HG03103 (cell line): ENCODE measurements around the gene ZNF213.
"Not testable (repeated sequence)": the region's sequence is repeated elsewhere in the genome, so short reads cannot be mapped to it uniquely, and the experiment has no call there.

ENCODE experiments used
- ATAC-seq: cut with Tn5 transposase; IDR thresholded peaks from one replicate; pipeline ENCODE4 v1.9.1; 2021; ENCODE audit warnings: low read depth; ENCODE audit not compliant: unreplicated experiment

ZNF213 gene

GRCh38 chr16:3168729-3169128, 33.9 kb downstream of the ZNF213 start:
- not testable (repeated sequence) for ATAC-seq

- no peak for ATAC-seq
These were observed 35.8 kb downstream of the ZNF213 start for GRCh38 chr16:3170440-3171180.

- ATAC-seq, result no peak
These were observed 36.5 kb downstream of the ZNF213 start for GRCh38 chr16:3171181-3171854.

GRCh38 chr16:3171855-3172593, 37.2 kb downstream of the ZNF213 start:
- ATAC-seq, result no peak

- no peak for ATAC-seq
These were observed 39.2 kb downstream of the ZNF213 start for GRCh38 chr16:3173892-3174617.

GRCh38 chr16:3174618-3175148, 39.9 kb downstream of the ZNF213 start:
- ATAC-seq, result no peak

DNA sequence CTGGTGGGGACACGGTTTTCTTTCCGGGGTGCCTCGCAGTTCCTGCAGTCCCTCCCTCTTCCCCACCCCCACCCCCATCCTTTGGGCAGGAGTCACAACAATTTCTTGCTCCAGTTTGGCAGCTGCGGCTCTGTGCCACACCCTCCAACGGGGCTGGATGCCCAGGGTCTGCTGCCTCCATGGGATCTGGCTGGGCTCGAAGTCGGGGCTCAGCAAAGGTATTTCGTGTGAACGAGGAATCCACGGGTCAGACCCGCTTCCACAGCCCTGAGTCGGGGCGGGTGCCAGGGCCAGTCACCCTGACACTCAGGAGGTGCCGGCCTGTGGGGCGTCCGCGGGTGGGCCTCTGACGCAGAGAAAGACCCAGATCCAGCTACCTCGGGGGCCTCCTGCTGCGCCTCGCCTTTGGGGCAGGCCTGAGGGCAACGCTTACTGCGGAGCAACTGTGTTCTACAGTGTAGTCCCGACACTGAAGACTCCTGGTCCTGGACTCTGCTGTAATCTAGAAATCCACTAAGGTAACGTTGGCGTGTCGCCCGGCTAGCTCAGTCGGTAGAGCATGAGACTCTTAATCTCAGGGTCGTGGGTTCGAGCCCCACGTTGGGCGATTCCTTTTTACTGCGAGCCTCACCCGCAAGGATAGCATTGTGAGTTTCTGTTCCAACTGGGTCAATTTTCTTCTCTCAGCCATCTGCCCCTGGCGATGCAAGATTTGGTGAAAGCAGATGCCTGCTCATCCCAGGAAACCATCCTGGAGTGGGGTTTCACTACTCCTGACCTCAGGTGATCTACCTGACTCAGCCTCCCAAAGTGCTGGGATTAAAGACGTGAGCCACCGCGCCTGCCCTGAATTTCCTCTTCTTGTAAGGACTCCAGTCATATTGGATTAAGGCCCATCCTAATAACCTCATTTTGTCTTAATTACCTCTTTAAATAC, 40.6 kb downstream of the ZNF213 start:
- ATAC-seq, result no peak

GRCh38 chr16:3179651-3180050, 44.8 kb downstream of the ZNF213 start:
- no peak for ATAC-seq

- no peak for ATAC-seq
These were observed 45.6 kb downstream of the ZNF213 start for GRCh38 chr16:3180445-3180878.

- not testable (repeated sequence) for ATAC-seq
These were observed 47.4 kb downstream of the ZNF213 start for GRCh38 chr16:3182293-3182607.

- ATAC-seq, result no peak
These were observed 48.0 kb downstream of the ZNF213 start for GRCh38 chr16:3182608-3183444.

DNA sequence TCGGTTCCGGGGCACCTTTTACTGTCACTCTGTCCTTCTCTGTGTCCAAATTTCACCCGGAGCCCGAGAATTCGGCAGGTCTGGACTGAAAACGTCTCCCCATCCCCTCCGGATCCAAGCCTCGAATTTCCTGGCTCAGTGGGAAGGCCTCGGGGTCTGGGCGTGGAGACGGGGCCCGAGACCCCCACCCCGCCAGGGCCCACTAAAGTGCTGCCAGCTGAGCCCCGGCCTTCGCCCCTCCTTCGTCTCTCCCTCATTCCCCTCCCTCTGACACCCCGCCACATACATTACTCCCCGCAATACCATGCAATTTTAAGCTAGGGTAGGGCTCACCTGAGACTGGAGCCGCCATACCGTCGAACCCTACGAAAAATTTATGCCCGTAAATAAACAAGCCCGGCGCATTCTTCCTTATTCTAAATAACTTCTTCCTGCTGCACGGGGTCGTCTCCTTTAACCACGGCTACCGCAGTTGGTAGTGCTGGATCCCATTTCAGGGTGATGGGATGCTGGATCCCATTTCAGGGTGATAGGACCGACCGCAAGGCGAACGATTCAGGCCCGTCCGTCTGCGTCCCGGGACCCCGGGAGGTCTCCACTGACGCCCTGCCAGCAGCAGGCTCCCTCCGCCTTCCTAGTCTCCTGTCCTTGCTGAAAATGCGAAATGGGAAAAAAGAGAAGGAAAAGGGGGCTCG, 48.8 kb downstream of the ZNF213 start:
- ATAC-seq, result no peak

DNA sequence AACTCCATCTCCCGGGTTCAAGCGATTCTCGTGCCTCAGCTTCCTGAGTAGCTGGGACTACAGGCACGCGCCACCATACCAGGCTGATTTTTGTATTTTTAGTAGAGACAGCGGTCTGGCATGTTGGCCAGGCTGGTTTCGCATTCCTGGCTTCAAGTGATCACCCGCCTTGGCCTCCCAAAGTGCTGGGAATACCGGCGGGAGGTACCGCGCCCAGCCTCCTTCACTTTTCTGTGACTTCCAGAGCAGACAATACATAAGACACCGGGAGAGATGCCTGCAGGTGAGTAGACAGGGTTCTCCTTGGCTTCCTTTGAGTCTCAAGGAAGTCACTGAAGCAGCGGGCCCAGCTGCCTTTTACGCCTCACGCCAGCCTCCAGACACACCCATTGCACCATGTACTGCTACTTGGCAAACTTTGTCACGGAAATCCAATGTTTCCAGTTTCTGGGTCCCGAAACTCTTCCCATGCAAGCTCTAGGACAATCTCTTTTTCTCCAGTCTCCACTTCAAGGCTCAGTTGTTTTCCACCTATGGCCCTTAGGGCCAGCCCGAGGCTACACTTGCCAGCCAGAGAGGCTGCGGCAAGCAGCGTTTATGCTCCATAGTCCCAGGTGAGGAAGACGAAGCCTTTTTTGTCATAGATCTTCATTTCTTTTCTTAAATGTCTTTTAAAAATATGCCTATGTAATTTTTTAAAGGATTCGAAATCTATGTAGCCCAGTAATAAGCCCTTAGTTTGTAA, 52.3 kb downstream of the ZNF213 start:
- ATAC-seq, result no peak

DNA sequence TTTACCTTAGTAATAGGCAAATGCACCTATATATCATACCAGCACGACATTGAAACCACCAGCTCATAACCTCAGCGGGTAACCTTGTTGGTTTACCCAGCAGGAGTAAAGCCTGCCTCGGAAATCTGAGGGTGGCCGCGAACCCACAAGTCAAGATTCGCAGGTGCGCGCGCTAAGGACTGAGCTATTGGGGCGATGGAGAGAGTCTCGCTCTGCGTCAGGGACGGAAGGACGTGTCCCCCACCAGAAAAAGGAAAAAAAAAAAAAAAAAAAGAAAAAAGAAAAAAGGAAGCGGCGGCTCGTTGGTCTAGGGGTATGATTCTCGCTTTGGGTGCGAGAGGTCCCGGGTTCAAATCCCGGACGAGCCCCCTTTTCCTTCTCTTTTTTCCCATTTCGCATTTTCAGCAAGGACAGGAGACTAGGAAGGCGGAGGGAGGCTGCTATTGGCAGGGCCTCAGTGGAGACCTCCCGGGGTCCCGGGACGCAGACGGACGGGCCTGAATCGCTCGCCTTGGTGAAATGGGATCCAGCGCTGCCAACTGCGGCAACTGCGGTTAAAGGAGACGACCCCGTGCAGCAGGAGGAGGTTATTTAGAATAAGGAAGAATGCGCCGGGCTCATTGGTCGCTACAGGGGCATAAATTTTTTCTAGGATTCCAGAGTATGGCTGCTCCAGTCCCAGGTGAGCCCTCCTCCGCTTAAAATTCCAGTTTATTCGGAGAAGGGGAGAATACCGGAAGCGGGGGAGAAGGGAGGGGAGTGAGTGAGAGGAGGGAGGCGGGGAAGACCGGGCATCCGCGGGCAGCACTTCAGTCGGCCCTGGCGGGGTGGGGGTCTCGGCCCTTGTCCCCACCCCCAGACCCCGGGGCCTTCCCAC, 53.2 kb downstream of the ZNF213 start, which contains the start of gene OR1F1:
Gene OR1F1, plus strand, starts transcription at position 407 of the 877 bp plus-strand sequence.
- ATAC-seq, result no peak

DNA sequence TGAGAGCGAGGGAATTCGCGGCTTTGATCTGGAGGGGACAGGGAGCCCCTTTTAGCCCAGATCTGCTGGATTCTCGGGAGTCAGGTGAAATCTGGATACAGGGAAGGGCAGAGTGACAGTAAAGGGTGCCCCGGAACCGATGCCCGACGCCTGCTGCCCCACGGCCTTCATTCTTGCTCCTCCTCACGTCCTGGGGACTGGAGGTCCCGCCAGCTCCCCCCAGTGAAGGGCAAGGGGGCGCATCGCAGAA, 53.8 kb downstream of the ZNF213 start:
- ATAC-seq, result no peak

DNA sequence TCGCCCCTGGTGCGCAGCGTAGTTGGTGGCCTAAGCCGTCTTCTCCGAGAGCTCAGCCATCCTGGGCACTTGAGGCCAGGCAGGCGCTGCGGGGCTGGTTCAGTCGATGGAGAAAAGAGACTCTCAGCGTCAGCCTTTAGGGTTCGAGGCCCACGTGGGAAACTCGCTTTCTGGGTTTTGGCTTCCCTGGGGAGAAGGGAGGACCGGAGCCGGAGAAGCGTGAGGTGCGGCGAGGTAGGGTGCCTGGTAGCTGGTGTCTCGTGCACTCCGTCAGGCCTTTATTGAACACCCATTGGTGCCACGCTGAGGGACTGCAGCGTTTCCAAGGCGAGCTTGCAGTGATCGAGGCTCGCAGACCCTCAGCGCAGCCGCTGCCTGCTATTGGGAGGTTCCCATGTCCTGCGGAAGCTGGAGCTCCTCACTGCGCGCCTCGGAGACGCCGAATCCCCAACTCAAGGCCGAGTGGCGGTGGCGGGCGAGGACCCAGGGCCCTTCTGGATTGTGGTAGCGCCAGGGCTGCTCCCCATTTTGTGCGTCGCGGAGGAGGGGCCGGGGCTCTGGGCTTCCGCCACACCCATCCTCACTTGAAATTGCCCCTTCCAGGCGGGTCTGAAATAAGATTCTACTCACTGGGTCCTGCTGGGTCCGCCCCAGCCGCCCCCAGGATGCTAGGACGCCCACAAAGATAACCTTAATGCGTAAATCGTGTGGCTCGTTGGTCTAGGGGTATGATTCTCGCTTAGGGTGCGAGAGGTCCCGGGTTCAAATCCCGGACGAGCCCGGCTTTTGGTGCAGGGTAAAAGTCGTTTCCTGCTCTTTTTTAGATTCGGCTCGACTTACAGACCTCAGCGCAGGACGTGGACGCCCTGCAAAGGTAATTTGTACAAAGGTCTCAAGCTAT, 54.3 kb downstream of the ZNF213 start:
- no peak for ATAC-seq
